MM.1S (cell line): ENCODE data around the gene BHLHA9.

Source experiments
- EZH2 ChIP-seq: fragments of 300-600 bp; sonication (generic); optimal IDR thresholded peaks from 2 replicates; pipeline ENCODE3; 2017; ENCODE audit warnings: low read depth, mild to moderate bottlenecking, antibody characterized with exemption, low read length, mixed read lengths
- TF ChIP-seq, protein P1 (sequence below): fragments of 300-600 bp; sonication (generic); IDR thresholded peaks from 2 replicates; pipeline ENCODE4 v1.5.1; 2016; ENCODE audit warnings: antibody characterized with exemption, low read length, mixed read lengths

DNA sequence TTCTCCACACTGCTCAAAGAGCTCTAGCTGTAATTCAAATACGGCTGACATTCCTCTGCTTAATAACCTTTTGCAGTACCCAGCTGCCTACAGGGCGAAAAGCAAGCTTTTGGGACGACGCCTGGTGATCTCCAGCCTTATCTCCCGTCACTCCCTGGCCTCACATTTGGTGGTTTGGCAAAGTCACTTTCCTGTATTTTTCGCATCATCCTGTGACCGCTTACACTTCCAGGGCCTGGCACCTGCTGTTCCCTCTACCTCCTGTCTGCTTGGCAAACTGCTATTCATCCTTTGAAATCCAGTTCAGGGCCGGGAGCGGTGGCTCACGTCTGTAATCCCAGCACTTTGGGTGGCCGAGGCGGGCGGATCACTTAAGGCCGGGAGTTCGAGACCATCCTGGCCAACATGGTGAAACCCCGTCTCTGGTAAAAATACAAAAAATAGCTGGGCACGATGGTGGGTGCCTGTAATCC, 2.7 kb upstream of the BHLHA9 start:
- TF ChIP-seq, protein P1, sequence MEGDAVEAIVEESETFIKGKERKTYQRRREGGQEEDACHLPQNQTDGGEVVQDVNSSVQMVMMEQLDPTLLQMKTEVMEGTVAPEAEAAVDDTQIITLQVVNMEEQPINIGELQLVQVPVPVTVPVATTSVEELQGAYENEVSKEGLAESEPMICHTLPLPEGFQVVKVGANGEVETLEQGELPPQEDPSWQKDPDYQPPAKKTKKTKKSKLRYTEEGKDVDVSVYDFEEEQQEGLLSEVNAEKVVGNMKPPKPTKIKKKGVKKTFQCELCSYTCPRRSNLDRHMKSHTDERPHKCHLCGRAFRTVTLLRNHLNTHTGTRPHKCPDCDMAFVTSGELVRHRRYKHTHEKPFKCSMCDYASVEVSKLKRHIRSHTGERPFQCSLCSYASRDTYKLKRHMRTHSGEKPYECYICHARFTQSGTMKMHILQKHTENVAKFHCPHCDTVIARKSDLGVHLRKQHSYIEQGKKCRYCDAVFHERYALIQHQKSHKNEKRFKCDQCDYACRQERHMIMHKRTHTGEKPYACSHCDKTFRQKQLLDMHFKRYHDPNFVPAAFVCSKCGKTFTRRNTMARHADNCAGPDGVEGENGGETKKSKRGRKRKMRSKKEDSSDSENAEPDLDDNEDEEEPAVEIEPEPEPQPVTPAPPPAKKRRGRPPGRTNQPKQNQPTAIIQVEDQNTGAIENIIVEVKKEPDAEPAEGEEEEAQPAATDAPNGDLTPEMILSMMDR, result no peak
- TF ChIP-seq EZH2, result no peak
